ENCODE results near the gene C1QTNF9B. TPM values are rescaled to one million over a fixed set of nuclear protein-coding genes. Genes with fewer than 3 reads are reported as not detected.

C1QTNF9B gene
- total and polyA plus RNA-seq, 2 of the 8 experiments (the other 6 are each of a cell fraction or from before 2014, with no cell fraction given): 0.11 TPM; not detected in 1

DNA sequence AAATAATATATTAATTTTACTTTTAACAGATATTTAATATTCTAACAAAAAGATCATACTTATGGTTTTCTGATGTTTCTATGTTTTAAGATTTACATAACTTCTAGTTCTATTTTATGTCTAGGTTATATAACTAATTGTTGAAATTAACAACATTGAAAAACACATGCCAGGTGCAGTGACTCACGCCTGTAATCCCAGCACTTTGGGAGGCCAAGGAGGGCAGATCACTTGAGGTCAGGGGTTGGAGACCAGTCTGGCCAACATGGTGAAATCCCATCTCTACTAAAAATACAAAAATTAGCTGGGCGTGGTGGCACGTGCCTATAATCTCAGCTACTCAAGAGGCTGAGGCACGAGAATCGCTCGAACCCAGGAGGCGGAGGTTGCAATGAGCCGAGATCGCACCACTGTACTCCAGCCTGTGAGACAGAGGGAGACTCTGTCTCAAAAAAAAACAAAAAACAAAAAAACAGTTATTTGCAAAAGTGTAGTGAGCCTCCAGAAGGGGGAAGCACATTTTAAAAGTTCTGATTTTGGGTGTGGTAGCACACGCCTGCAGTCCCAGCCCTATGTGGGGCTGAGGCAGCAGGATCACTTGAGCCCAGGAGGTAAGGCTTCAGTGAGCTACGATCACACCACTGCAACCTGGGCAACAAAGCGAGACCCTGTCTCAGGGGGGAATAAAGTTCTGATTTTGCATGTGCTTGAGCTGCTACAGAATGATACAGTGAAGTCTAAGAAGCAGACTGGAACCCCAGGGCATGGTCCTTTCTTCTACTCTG lies 26.8 kb downstream of the C1QTNF9B start:
- no peak for FAIRE-seq
- TF ChIP-seq ZNF274 (IDR thresholded peaks at IDR 0.05; ENCODE audit: borderline replicate concordance, extremely low read depth, low read length) (no peak), KDM5A (IDR thresholded peaks at IDR 0.05; ENCODE audit: low read length) (no peak), GABPA (IDR thresholded peaks at IDR 0.05; ENCODE audit: borderline replicate concordance, insufficient read depth, low read length) (no peak), POLR2AphosphoS5 (IDR thresholded peaks at IDR 0.05; ENCODE audit: low read depth, low read length) (no peak), PHF8 (conservative IDR thresholded peaks at IDR 0.05; ENCODE audit: low read depth, low read length) (no peak), CHD2 (IDR thresholded peaks at IDR 0.05; ENCODE audit: low read length) (no peak), MAFK (IDR thresholded peaks at IDR 0.05; ENCODE audit: low read depth, low read length) (no peak), KDM1A (IDR thresholded peaks at IDR 0.05; ENCODE audit: borderline replicate concordance, low read length) (no peak), POU5F1 (IDR thresholded peaks at IDR 0.05; ENCODE audit: low read depth, low read length) (no peak), RXRA (IDR thresholded peaks at IDR 0.05; ENCODE audit: insufficient read depth, low read depth, low read length) (no peak), SP2 (IDR thresholded peaks at IDR 0.05; ENCODE audit: low read length) (no peak), HDAC2 (IDR thresholded peaks at IDR 0.05; ENCODE audit: borderline replicate concordance in 1 of 2, low read depth in 2 of 2, low read length in 2 of 2) (no peak), SRF (IDR thresholded peaks at IDR 0.05; ENCODE audit: low read depth, low read length) (no peak)

More for the DNA sequence above, 26.8 kb downstream of the C1QTNF9B start:
- no peaks in the 10 kb centered on the region for H3K27me3 ChIP-seq (replicated peaks in 1 of 4; ENCODE audit: control insufficient read depth in 3 of 4, extremely low read depth in 1 of 4, insufficient read depth in 3 of 4, low read length in 3 of 4)
- no peak overlapping the region for H4K8ac ChIP-seq (ENCODE audit: extremely low read depth, insufficient read depth, low read length)
- ChIA-PET POLR2A (ENCODE audit: partially characterized antibody) (no interaction called here), CTCF (ENCODE audit: partially characterized antibody) (interaction anchor here (0.6 to 0.8 kb wide), 3 partner anchors 151 to 551 kb away, joined by 3 to 5 read pairs (median 3); no protein-coding TSS in a partner anchor)
- H3K27ac ChIP-seq (ENCODE audit: low read depth, low read length): no peak overlapping the region
- H4K5ac ChIP-seq (ENCODE audit: insufficient read length, low read depth, low read length): no peak overlapping the region
- no peak overlapping the region for H3K4ac ChIP-seq (replicated peaks; ENCODE audit: insufficient read length, low read depth, low read length)
- H2BK20ac ChIP-seq (ENCODE audit: low read length): no peak overlapping the region
- H3K79me1 ChIP-seq (ENCODE audit: low read depth, low read length): no peaks in the 10 kb centered on the region
- H3K4me2 ChIP-seq (ENCODE audit: insufficient read depth in 1 of 2, low read depth in 2 of 2, low read length in 2 of 2): no peak overlapping the region
- no peak overlapping the region for H3K14ac ChIP-seq (ENCODE audit: insufficient read length)
- no peak overlapping the region for H2BK120ac ChIP-seq (replicated peaks; ENCODE audit: low read depth, low read length)
- H2AK5ac ChIP-seq (ENCODE audit: low read depth, low read length): no peak overlapping the region
- no peaks in the 10 kb centered on the region for H3K36me3 ChIP-seq (ENCODE audit: control insufficient read depth in 2 of 4, insufficient read depth in 4 of 4, low read length in 3 of 4)
- no peak overlapping the region for H3K4me3 ChIP-seq (ENCODE audit: extremely low read depth in 1 of 4, insufficient read depth in 2 of 4, low read depth in 3 of 4, low read length in 4 of 4)
- no peaks in the 10 kb centered on the region for H3K23me2 ChIP-seq (ENCODE audit: low read depth, low read length)
- WGBS, 2 experiments (ENCODE audit: extremely low coverage in 1 of 2, insufficient coverage in 1 of 2, insufficient read length in 1 of 2, insufficient replicate concordance in 2 of 2, low coverage in 1 of 2, low lambda C conversion rate in 2 of 2, missing lambda C conversion rate in 1 of 2): 88% methylated on average over 12 of the region's 12 CpGs; no CpG with 5 or more reads in 1 of the 2 experiments
- H3K4me1 ChIP-seq (replicated peaks in 1 of 4; ENCODE audit: control insufficient read depth in 3 of 4, insufficient read depth in 4 of 4, low read length in 3 of 4): peaks cover 0 to 2% (median 0%) of the 10 kb centered on the region in 4 experiments; a peak in 2 of 7 replicates
- H2BK5ac ChIP-seq (ENCODE audit: low read depth, low read length): no peak overlapping the region
- H2BK15ac ChIP-seq (ENCODE audit: low read length): no peak overlapping the region
- no peak overlapping the region for H2BK12ac ChIP-seq (ENCODE audit: low read depth, low read length)
- no peak overlapping the region for H3K23ac ChIP-seq (ENCODE audit: insufficient read length)
- no peaks in the 10 kb centered on the region for H3K9me3 ChIP-seq (ENCODE audit: insufficient read depth in 2 of 2, low read depth in 1 of 2, low read length in 1 of 2)
- H4K91ac ChIP-seq (replicated peaks; ENCODE audit: insufficient read length, low read length): no peak overlapping the region
- H3K79me2 ChIP-seq (ENCODE audit: control insufficient read depth in 1 of 2, insufficient read depth in 2 of 2, low read length in 2 of 2): no peaks in the 10 kb centered on the region
- H3K56ac ChIP-seq (replicated peaks; ENCODE audit: insufficient read length, low read depth, low read length): no peak overlapping the region
- peaks cover 0 to 2% of the 10 kb centered on the region in 2 experiments for H4K20me1 ChIP-seq (replicated peaks in 1 of 2; ENCODE audit: control insufficient read depth in 1 of 2, insufficient read depth in 2 of 2, low read length in 2 of 2)
- DNase-seq (ENCODE audit: low read depth in 1 of 2, low spot score in 2 of 2): no peak
- H3K9ac ChIP-seq (replicated peaks in 1 of 4; ENCODE audit: extremely low read depth in 1 of 4, low read depth in 3 of 4, low read length in 3 of 4): no peak overlapping the region
- no peak overlapping the region for H2AFZ ChIP-seq (ENCODE audit: low read length)
- no peak overlapping the region for H3K18ac ChIP-seq (ENCODE audit: extremely low read depth, low read length)
